Gastroesophageal sphincter (tissue), 3 donors: Measurements from ENCODE around the gene LIN37.

Source experiments
- POLR2A ChIP-seq, 2 donors: fragments of 450-650 bp; IDR thresholded peaks; one replicate each; pipeline ENCODE4 v1.6.1; 2017; ENCODE audit warnings: antibody characterized with exemption in 2 of 2, mild to moderate bottlenecking in 2 of 2, moderate library complexity in 1 of 2
- TF ChIP-seq, protein P1 (sequence below), 4 experiments: fragments of 200-600 bp in 2 of 4; fragments of 450-650 bp in 2 of 4; sonication (generic) in 1 of 4; IDR thresholded peaks; one replicate each; pipeline ENCODE4 v1.5.1; 2017 to 2019; ENCODE audit warnings: antibody characterized with exemption in 4 of 4, mild to moderate bottlenecking in 2 of 4, moderate library complexity in 2 of 4

GRCh38 chr19:35780717-35781116 is 32.3 kb downstream of the LIN37 start:
- TF ChIP-seq, protein P1, sequence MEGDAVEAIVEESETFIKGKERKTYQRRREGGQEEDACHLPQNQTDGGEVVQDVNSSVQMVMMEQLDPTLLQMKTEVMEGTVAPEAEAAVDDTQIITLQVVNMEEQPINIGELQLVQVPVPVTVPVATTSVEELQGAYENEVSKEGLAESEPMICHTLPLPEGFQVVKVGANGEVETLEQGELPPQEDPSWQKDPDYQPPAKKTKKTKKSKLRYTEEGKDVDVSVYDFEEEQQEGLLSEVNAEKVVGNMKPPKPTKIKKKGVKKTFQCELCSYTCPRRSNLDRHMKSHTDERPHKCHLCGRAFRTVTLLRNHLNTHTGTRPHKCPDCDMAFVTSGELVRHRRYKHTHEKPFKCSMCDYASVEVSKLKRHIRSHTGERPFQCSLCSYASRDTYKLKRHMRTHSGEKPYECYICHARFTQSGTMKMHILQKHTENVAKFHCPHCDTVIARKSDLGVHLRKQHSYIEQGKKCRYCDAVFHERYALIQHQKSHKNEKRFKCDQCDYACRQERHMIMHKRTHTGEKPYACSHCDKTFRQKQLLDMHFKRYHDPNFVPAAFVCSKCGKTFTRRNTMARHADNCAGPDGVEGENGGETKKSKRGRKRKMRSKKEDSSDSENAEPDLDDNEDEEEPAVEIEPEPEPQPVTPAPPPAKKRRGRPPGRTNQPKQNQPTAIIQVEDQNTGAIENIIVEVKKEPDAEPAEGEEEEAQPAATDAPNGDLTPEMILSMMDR (IDR thresholded peaks at IDR 0.05): no peak
- no peak for TF ChIP-seq POLR2A (IDR thresholded peaks at IDR 0.05)
